HG03060 (cell line): ENCODE data around the gene SULT1A2.
"Not testable (repeated sequence)": the region's sequence is repeated elsewhere in the genome, so short reads cannot be mapped to it uniquely, and the experiment has no call there.

ENCODE experiments used
- ATAC-seq: cut with Tn5 transposase; IDR thresholded peaks from one replicate; pipeline ENCODE4 v1.9.1; 2021; ENCODE audit warnings: low read depth, moderate number of reproducible peaks; ENCODE audit not compliant: unreplicated experiment

SULT1A2 gene

GRCh38 chr16:28596840-28597691 is at the start of gene SULT1A2:
SULT1A2 (minus strand) TSS chr16:28597050; CDS start chr16:28595930, 1,120 bp downstream.
- no peak for ATAC-seq

- not testable (repeated sequence) for ATAC-seq
Measured at GRCh38 chr16:28639959-28640358, 43.1 kb upstream of the SULT1A2 start.

GRCh38 chr16:28638359-28638758 is 41.5 kb upstream of the SULT1A2 start:
- ATAC-seq: not testable (repeated sequence)

- not testable (repeated sequence) for ATAC-seq
Measured at GRCh38 chr16:28637765-28638164, 40.9 kb upstream of the SULT1A2 start, which contains the start of gene NPIPB8. NPIPB8 (plus strand) TSS chr16:28638065; CDS start chr16:28638361, 296 bp downstream.

- not testable (repeated sequence) for ATAC-seq
Measured at GRCh38 chr16:28636093-28636823, 39.4 kb upstream of the SULT1A2 start.

GRCh38 chr16:28630905-28631304 is 34.1 kb upstream of the SULT1A2 start:
- ATAC-seq: not testable (repeated sequence)

- ATAC-seq: no peak
Measured at GRCh38 chr16:28623172-28623711, 26.4 kb upstream of the SULT1A2 start.

- ATAC-seq: not testable (repeated sequence)
Measured at GRCh38 chr16:28622532-28623171, 25.8 kb upstream of the SULT1A2 start.

- ATAC-seq: no peak
Measured at GRCh38 chr16:28621481-28622155, 24.8 kb upstream of the SULT1A2 start.

- not testable (repeated sequence) for ATAC-seq
Measured at GRCh38 chr16:28620316-28620715, 23.5 kb upstream of the SULT1A2 start.

GRCh38 chr16:28617874-28618273 is 21.0 kb upstream of the SULT1A2 start:
- ATAC-seq: no peak

- no peak for ATAC-seq
Measured at GRCh38 chr16:28616636-28617035, 19.8 kb upstream of the SULT1A2 start.

GRCh38 chr16:28616224-28616577 is 19.4 kb upstream of the SULT1A2 start:
- not testable (repeated sequence) for ATAC-seq

GRCh38 chr16:28615486-28616223 is 18.8 kb upstream of the SULT1A2 start:
- ATAC-seq: not testable (repeated sequence)

GRCh38 chr16:28614561-28614960 is 17.7 kb upstream of the SULT1A2 start:
- not testable (repeated sequence) for ATAC-seq

GRCh38 chr16:28613912-28614311 is 17.1 kb upstream of the SULT1A2 start:
- not testable (repeated sequence) for ATAC-seq

GRCh38 chr16:28612359-28613280 is 15.8 kb upstream of the SULT1A2 start:
- not testable (repeated sequence) for ATAC-seq

- ATAC-seq: no peak
Measured at GRCh38 chr16:28610595-28611191, 13.8 kb upstream of the SULT1A2 start.
